Measurements from ENCODE around the gene METTL16. TPM values are rescaled to one million over a fixed set of nuclear protein-coding genes. Genes with fewer than 3 reads are reported as not detected.
A peak's percentile ranks its signal among the peaks of the same experiment; 100 is the strongest.

METTL16 gene
- polyA plus RNA-seq, 4 donors = 10.7 to 25.2 (median 12.9) TPM

DNA sequence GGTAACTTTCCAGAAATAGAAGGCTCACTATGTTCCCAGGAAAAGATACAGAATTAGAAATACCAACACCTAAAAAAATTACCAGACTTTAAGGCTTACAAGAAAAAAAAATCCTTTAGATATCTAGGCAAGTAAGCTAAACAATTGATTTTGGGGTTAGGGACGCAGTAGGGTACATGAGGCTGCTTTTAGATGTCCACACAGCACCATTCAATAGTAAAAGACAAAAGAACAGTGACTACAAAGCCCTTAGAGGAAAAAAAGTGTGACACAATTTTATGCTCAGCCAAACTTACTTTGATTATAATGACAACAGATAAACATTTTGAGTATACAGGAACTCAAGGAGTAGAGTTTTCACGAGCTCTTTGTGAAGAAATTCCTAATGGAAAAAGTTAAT is 29.9 kb downstream of the METTL16 start:
- H3K4me3 ChIP-seq (ENCODE audit: low read depth in 1 of 3, low read length in 3 of 3) = no peak overlapping the region
- H3K4me1 ChIP-seq (ENCODE audit: control insufficient read depth in 3 of 3, insufficient read depth in 2 of 3, low read depth in 1 of 3, low read length in 2 of 3) = peaks cover 0 to 15% (median 3%) of the 10 kb centered on the region in 3 donors
- no peaks in the 10 kb centered on the region for H3K27me3 ChIP-seq (ENCODE audit: control insufficient read depth in 3 of 3, insufficient read depth in 3 of 3, low read length in 3 of 3)
- H3K36me3 ChIP-seq (ENCODE audit: control insufficient read depth in 3 of 3, insufficient read depth in 2 of 3, low read depth in 1 of 3, low read length in 3 of 3) = peaks cover 0 to 18% (median 0%) of the 10 kb centered on the region in 3 donors
- DNase-seq (no peak), FAIRE-seq (no peak)
- peak overlapping the region in 1 of 3 donors; percentile 31 for H3K27ac ChIP-seq (ENCODE audit: low read depth in 1 of 3, low read length in 2 of 3)
- 48 to 72% (median 49%) methylated on average over 2 of the region's 2 CpGs for WGBS, 3 donors
- H3K9me3 ChIP-seq (ENCODE audit: control insufficient read depth in 2 of 2, insufficient read depth in 1 of 2, low read depth in 1 of 2, low read length in 1 of 2) = no peaks in the 10 kb centered on the region

DNA sequence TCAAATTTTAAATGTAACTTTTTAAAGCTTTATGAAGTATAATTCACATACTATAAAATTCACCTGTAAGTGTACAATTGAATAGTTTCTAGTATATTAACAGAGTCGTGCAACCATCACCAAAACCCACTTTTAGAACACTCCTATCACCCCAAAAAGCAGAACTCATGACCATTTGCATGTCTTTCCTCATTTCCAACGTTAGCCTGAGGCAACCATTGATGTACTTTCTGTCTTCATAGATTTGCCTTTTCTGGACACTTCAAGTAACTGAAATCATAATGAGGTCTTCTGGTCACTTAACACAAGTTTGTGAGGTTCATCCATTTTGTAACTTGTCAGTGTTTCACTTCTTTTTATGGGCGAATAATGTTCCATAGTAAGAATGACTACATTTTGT is 33.2 kb downstream of the METTL16 start:
- peaks cover 0 to 6% (median 0%) of the 10 kb centered on the region in 3 donors for H3K4me1 ChIP-seq (ENCODE audit: control insufficient read depth in 3 of 3, insufficient read depth in 2 of 3, low read depth in 1 of 3, low read length in 2 of 3)
- no peak for FAIRE-seq
- H3K4me3 ChIP-seq (ENCODE audit: low read depth in 1 of 3, low read length in 3 of 3) = no peak overlapping the region
- peaks cover 7 to 26% (median 10%) of the 10 kb centered on the region in 3 donors for H3K36me3 ChIP-seq (ENCODE audit: control insufficient read depth in 3 of 3, insufficient read depth in 2 of 3, low read depth in 1 of 3, low read length in 3 of 3)
- H3K9me3 ChIP-seq (ENCODE audit: control insufficient read depth in 2 of 2, insufficient read depth in 1 of 2, low read depth in 1 of 2, low read length in 1 of 2) = no peaks in the 10 kb centered on the region
- H3K27me3 ChIP-seq (ENCODE audit: control insufficient read depth in 3 of 3, insufficient read depth in 3 of 3, low read length in 3 of 3) = no peaks in the 10 kb centered on the region
- no peak overlapping the region for H3K27ac ChIP-seq (ENCODE audit: low read depth in 1 of 3, low read length in 2 of 3)
- 71 to 73% (median 71%) methylated on average over 3 of the region's 3 CpGs for WGBS, 3 donors
- no peak for DNase-seq

DNA sequence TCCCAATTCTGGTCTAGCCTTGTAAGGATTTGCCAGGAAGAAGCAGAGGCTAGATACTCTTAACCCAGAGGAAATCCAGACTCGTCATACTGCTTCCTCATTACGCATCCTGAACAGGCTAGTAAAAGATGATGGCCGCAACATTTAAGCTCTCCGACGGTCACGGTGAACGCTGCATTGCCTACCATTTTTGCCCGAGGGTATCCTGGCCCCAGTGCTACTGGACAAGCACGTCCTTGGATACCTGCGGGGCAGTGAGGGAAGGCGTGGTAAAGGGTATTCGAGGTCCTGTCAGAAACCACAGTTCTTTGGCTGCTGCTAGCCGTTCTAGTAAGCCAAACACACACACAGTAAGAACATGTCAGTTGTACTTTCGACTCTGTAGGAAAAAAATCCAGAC is 36.6 kb downstream of the METTL16 start:
- DNase-seq = no peak
- Histone ChIP-seq H3K4me3 (ENCODE audit: low read depth in 1 of 3, low read length in 3 of 3) (no peak overlapping the region), H3K9me3 (ENCODE audit: control insufficient read depth in 2 of 2, insufficient read depth in 1 of 2, low read depth in 1 of 2, low read length in 1 of 2) (no peaks in the 10 kb centered on the region), H3K27me3 (ENCODE audit: control insufficient read depth in 3 of 3, insufficient read depth in 3 of 3, low read length in 3 of 3) (no peaks in the 10 kb centered on the region), H3K4me1 (ENCODE audit: control insufficient read depth in 3 of 3, insufficient read depth in 2 of 3, low read depth in 1 of 3, low read length in 2 of 3) (no peaks in the 10 kb centered on the region), H3K27ac (ENCODE audit: low read depth in 1 of 3, low read length in 2 of 3) (no peak overlapping the region), H3K36me3 (ENCODE audit: control insufficient read depth in 3 of 3, insufficient read depth in 2 of 3, low read depth in 1 of 3, low read length in 3 of 3) (peaks cover 11 to 40% (median 14%) of the 10 kb centered on the region in 3 donors)
- no peak for FAIRE-seq
- 96 to 98% (median 97%) methylated on average over 14 of the region's 14 CpGs for WGBS, 3 donors

- H3K36me3 ChIP-seq (ENCODE audit: control insufficient read depth in 3 of 3, insufficient read depth in 2 of 3, low read depth in 1 of 3, low read length in 3 of 3) = peaks cover 11 to 44% (median 14%) of the 10 kb centered on the region in 3 donors
- FAIRE-seq (no peak), DNase-seq (no peak)
- no peak overlapping the region for H3K4me3 ChIP-seq (ENCODE audit: low read depth in 1 of 3, low read length in 3 of 3)
- H3K27ac ChIP-seq (ENCODE audit: low read depth in 1 of 3, low read length in 2 of 3) = no peak overlapping the region
- H3K4me1 ChIP-seq (ENCODE audit: control insufficient read depth in 3 of 3, insufficient read depth in 2 of 3, low read depth in 1 of 3, low read length in 2 of 3) = no peaks in the 10 kb centered on the region
- no peaks in the 10 kb centered on the region for H3K27me3 ChIP-seq (ENCODE audit: control insufficient read depth in 3 of 3, insufficient read depth in 3 of 3, low read length in 3 of 3)
- WGBS, 3 donors = 89 to 97% (median 96%) methylated on average over 9 of the region's 9 CpGs
- H3K9me3 ChIP-seq (ENCODE audit: control insufficient read depth in 2 of 2, insufficient read depth in 1 of 2, low read depth in 1 of 2, low read length in 1 of 2) = no peaks in the 10 kb centered on the region
Observed at GRCh38 chr17:2474371-2474770, 37.3 kb downstream of the METTL16 start.

- Histone ChIP-seq H3K36me3 (ENCODE audit: control insufficient read depth in 3 of 3, insufficient read depth in 2 of 3, low read depth in 1 of 3, low read length in 3 of 3) (peaks cover 10 to 50% (median 14%) of the 10 kb centered on the region in 3 donors), H3K4me3 (ENCODE audit: low read depth in 1 of 3, low read length in 3 of 3) (no peak overlapping the region), H3K27me3 (ENCODE audit: control insufficient read depth in 3 of 3, insufficient read depth in 3 of 3, low read length in 3 of 3) (no peaks in the 10 kb centered on the region), H3K9me3 (ENCODE audit: control insufficient read depth in 2 of 2, insufficient read depth in 1 of 2, low read depth in 1 of 2, low read length in 1 of 2) (no peaks in the 10 kb centered on the region), H3K4me1 (ENCODE audit: control insufficient read depth in 3 of 3, insufficient read depth in 2 of 3, low read depth in 1 of 3, low read length in 2 of 3) (no peaks in the 10 kb centered on the region), H3K27ac (ENCODE audit: low read depth in 1 of 3, low read length in 2 of 3) (no peak overlapping the region)
- FAIRE-seq (no peak), DNase-seq (no peak)
- WGBS, 3 donors = 85 to 93% (median 89%) methylated on average over 4 of the region's 4 CpGs
Observed at GRCh38 chr17:2468270-2468669, 43.4 kb downstream of the METTL16 start.

GRCh38 chr17:2466931-2467330 is 44.8 kb downstream of the METTL16 start:
- 88 to 97% (median 91%) methylated on average over 12 of the region's 12 CpGs for WGBS, 3 donors
- H3K36me3 ChIP-seq (ENCODE audit: control insufficient read depth in 3 of 3, insufficient read depth in 2 of 3, low read depth in 1 of 3, low read length in 3 of 3) = peaks cover 13 to 52% (median 23%) of the 10 kb centered on the region in 3 donors
- no peaks in the 10 kb centered on the region for H3K4me1 ChIP-seq (ENCODE audit: control insufficient read depth in 3 of 3, insufficient read depth in 2 of 3, low read depth in 1 of 3, low read length in 2 of 3)
- no peaks in the 10 kb centered on the region for H3K9me3 ChIP-seq (ENCODE audit: control insufficient read depth in 2 of 2, insufficient read depth in 1 of 2, low read depth in 1 of 2, low read length in 1 of 2)
- no peak overlapping the region for H3K27ac ChIP-seq (ENCODE audit: low read depth in 1 of 3, low read length in 2 of 3)
- H3K27me3 ChIP-seq (ENCODE audit: control insufficient read depth in 3 of 3, insufficient read depth in 3 of 3, low read length in 3 of 3) = no peaks in the 10 kb centered on the region
- no peak overlapping the region for H3K4me3 ChIP-seq (ENCODE audit: low read depth in 1 of 3, low read length in 3 of 3)
- DNase-seq = no peak
- no peak for FAIRE-seq

GRCh38 chr17:2462481-2462880 is 49.2 kb downstream of the METTL16 start:
- DNase-seq = no peak
- FAIRE-seq = no peak
- Histone ChIP-seq H3K27ac (ENCODE audit: low read depth in 1 of 3, low read length in 2 of 3) (no peak overlapping the region), H3K27me3 (ENCODE audit: control insufficient read depth in 3 of 3, insufficient read depth in 3 of 3, low read length in 3 of 3) (no peaks in the 10 kb centered on the region), H3K36me3 (ENCODE audit: control insufficient read depth in 3 of 3, insufficient read depth in 2 of 3, low read depth in 1 of 3, low read length in 3 of 3) (peaks cover 7 to 47% (median 25%) of the 10 kb centered on the region in 3 donors), H3K4me1 (ENCODE audit: control insufficient read depth in 3 of 3, insufficient read depth in 2 of 3, low read depth in 1 of 3, low read length in 2 of 3) (no peaks in the 10 kb centered on the region), H3K9me3 (ENCODE audit: control insufficient read depth in 2 of 2, insufficient read depth in 1 of 2, low read depth in 1 of 2, low read length in 1 of 2) (no peaks in the 10 kb centered on the region), H3K4me3 (ENCODE audit: low read depth in 1 of 3, low read length in 3 of 3) (no peak overlapping the region)
- 86 to 97% (median 90%) methylated on average over 8 of the region's 8 CpGs for WGBS, 3 donors

GRCh38 chr17:2459917-2460271 is 51.8 kb downstream of the METTL16 start:
- FAIRE-seq (no peak), DNase-seq (no peak)
- H3K9me3 ChIP-seq (ENCODE audit: control insufficient read depth in 2 of 2, insufficient read depth in 1 of 2, low read depth in 1 of 2, low read length in 1 of 2) = no peaks in the 10 kb centered on the region
- no peaks in the 10 kb centered on the region for H3K27me3 ChIP-seq (ENCODE audit: control insufficient read depth in 3 of 3, insufficient read depth in 3 of 3, low read length in 3 of 3)
- H3K36me3 ChIP-seq (ENCODE audit: control insufficient read depth in 3 of 3, insufficient read depth in 2 of 3, low read depth in 1 of 3, low read length in 3 of 3) = peaks cover 7 to 54% (median 22%) of the 10 kb centered on the region in 3 donors
- peak overlapping the region in 1 of 3 donors; percentile 67 for H3K27ac ChIP-seq (ENCODE audit: low read depth in 1 of 3, low read length in 2 of 3)
- 72 to 83% (median 73%) methylated on average over 3 of the region's 3 CpGs for WGBS, 3 donors
- H3K4me1 ChIP-seq (ENCODE audit: control insufficient read depth in 3 of 3, insufficient read depth in 2 of 3, low read depth in 1 of 3, low read length in 2 of 3) = no peaks in the 10 kb centered on the region
- no peak overlapping the region for H3K4me3 ChIP-seq (ENCODE audit: low read depth in 1 of 3, low read length in 3 of 3)

DNA sequence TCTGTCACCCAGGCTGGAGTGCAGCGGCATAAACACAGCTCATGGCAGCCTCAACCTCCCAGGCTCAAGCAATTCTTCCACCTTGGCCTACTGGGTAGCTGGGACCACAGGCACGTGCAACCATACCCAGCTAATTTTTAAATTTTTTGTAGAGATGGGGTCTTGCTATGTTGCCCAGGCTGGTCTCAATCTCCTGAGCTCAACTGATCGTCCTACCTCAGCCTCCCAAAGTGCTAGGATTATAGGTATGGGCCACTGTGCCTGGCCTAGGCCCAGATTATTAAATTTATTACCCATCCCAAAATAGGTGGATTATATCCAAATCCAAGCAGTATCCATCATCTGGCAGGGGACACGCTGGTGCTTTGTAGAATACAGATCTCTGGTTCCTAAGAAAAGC is 53.8 kb downstream of the METTL16 start:
- H3K9me3 ChIP-seq (ENCODE audit: control insufficient read depth in 2 of 2, insufficient read depth in 1 of 2, low read depth in 1 of 2, low read length in 1 of 2) = no peaks in the 10 kb centered on the region
- DNase-seq (no peak), FAIRE-seq (no peak)
- no peaks in the 10 kb centered on the region for H3K4me1 ChIP-seq (ENCODE audit: control insufficient read depth in 3 of 3, insufficient read depth in 2 of 3, low read depth in 1 of 3, low read length in 2 of 3)
- no peak overlapping the region for H3K4me3 ChIP-seq (ENCODE audit: low read depth in 1 of 3, low read length in 3 of 3)
- H3K27me3 ChIP-seq (ENCODE audit: control insufficient read depth in 3 of 3, insufficient read depth in 3 of 3, low read length in 3 of 3) = no peaks in the 10 kb centered on the region
- peaks cover 7 to 53% (median 17%) of the 10 kb centered on the region in 3 donors for H3K36me3 ChIP-seq (ENCODE audit: control insufficient read depth in 3 of 3, insufficient read depth in 2 of 3, low read depth in 1 of 3, low read length in 3 of 3)
- H3K27ac ChIP-seq (ENCODE audit: low read depth in 1 of 3, low read length in 2 of 3) = no peak overlapping the region
- 93 to 98% (median 94%) methylated on average over 4 of the region's 4 CpGs for WGBS, 3 donors

Measured in small intestine (tissue), 7 donors.